ENCODE data around the gene RUSC2. TPM values are rescaled to one million over a fixed set of nuclear protein-coding genes. Genes with fewer than 3 reads are reported as not detected.

Gene RUSC2
- total RNA-seq, 1 donor, result 28.6 TPM

GRCh38 chr9:35481347-35481975, 8.4 kb upstream of the RUSC2 start:
- DNase-seq (ENCODE audit: insufficient read length, low spot score, missing footprints), result peak; percentile 90
- Histone ChIP-seq H3K27ac (ENCODE audit: low read depth, low read length) (peak overlapping the region; percentile 11), H3K27me3 (ENCODE audit: insufficient read depth, low read length) (no peaks in the 10 kb centered on the region), H3K36me3 (ENCODE audit: insufficient read depth, low read length) (no peaks in the 10 kb centered on the region), H2AFZ (ENCODE audit: low read length) (no peak overlapping the region), H3K9me3 (ENCODE audit: low read depth, low read length) (no peaks in the 10 kb centered on the region), H4K20me1 (ENCODE audit: insufficient read depth, low read length) (no peaks in the 10 kb centered on the region), H3K4me2 (ENCODE audit: insufficient read depth, low read length) (no peak overlapping the region), H3K4me3 (ENCODE audit: insufficient read depth, low read length) (no peak overlapping the region), H3K79me2 (ENCODE audit: insufficient read depth, low read length) (no peaks in the 10 kb centered on the region), H3K4me1 (ENCODE audit: insufficient read depth, low read length) (peaks cover 17% of the 10 kb centered on the region)
- TF ChIP-seq, protein P1, sequence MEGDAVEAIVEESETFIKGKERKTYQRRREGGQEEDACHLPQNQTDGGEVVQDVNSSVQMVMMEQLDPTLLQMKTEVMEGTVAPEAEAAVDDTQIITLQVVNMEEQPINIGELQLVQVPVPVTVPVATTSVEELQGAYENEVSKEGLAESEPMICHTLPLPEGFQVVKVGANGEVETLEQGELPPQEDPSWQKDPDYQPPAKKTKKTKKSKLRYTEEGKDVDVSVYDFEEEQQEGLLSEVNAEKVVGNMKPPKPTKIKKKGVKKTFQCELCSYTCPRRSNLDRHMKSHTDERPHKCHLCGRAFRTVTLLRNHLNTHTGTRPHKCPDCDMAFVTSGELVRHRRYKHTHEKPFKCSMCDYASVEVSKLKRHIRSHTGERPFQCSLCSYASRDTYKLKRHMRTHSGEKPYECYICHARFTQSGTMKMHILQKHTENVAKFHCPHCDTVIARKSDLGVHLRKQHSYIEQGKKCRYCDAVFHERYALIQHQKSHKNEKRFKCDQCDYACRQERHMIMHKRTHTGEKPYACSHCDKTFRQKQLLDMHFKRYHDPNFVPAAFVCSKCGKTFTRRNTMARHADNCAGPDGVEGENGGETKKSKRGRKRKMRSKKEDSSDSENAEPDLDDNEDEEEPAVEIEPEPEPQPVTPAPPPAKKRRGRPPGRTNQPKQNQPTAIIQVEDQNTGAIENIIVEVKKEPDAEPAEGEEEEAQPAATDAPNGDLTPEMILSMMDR (IDR thresholded peaks at IDR 0.05; ENCODE audit: extremely low read depth, low read depth, low read length), result peak; percentile 97

- Histone ChIP-seq H3K27me3 (ENCODE audit: insufficient read depth, low read length) (no peaks in the 10 kb centered on the region), H3K27ac (ENCODE audit: low read depth, low read length) (peak overlapping the region; percentile 26), H3K4me1 (ENCODE audit: insufficient read depth, low read length) (peaks cover 23% of the 10 kb centered on the region), H3K4me2 (ENCODE audit: insufficient read depth, low read length) (no peak overlapping the region), H3K79me2 (ENCODE audit: insufficient read depth, low read length) (no peaks in the 10 kb centered on the region), H3K9me3 (ENCODE audit: low read depth, low read length) (no peaks in the 10 kb centered on the region), H3K4me3 (ENCODE audit: insufficient read depth, low read length) (no peak overlapping the region), H2AFZ (ENCODE audit: low read length) (no peak overlapping the region), H3K36me3 (ENCODE audit: insufficient read depth, low read length) (no peaks in the 10 kb centered on the region), H4K20me1 (ENCODE audit: insufficient read depth, low read length) (no peaks in the 10 kb centered on the region)
- TF ChIP-seq, protein P1 (IDR thresholded peaks at IDR 0.05; ENCODE audit: extremely low read depth, low read depth, low read length), result no peak
- DNase-seq (ENCODE audit: insufficient read length, low spot score, missing footprints), result peak; percentile 68
Observed at GRCh38 chr9:35482071-35482470, 7.8 kb upstream of the RUSC2 start.

DNA sequence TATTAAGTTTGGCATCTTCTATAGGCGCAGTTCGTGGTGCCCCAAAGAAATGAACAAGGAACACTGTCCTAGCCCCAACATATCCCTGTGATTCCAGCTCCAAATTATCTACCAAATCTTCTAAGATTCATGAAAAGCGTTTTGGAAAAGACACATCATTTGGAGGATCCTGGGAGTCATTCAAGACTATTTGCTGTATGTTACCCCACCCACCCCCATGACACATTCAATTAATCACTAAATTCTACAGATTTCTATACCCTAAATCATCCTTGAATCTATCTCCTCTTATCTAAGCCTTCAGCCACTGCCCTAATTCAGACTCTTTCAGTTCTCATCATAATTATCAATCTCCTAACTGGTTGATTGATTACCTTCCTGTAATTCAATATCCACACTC, 5.5 kb upstream of the RUSC2 start:
- Histone ChIP-seq H2AFZ (ENCODE audit: low read length) (peak overlapping the region; percentile 37), H3K79me2 (ENCODE audit: insufficient read depth, low read length) (peaks cover 13% of the 10 kb centered on the region), H3K4me2 (ENCODE audit: insufficient read depth, low read length) (no peak overlapping the region), H3K9me3 (ENCODE audit: low read depth, low read length) (no peaks in the 10 kb centered on the region), H3K27me3 (ENCODE audit: insufficient read depth, low read length) (no peaks in the 10 kb centered on the region), H3K27ac (ENCODE audit: low read depth, low read length) (no peak overlapping the region), H4K20me1 (ENCODE audit: insufficient read depth, low read length) (no peaks in the 10 kb centered on the region), H3K36me3 (ENCODE audit: insufficient read depth, low read length) (no peaks in the 10 kb centered on the region), H3K4me3 (ENCODE audit: insufficient read depth, low read length) (no peak overlapping the region), H3K4me1 (ENCODE audit: insufficient read depth, low read length) (peaks cover 33% of the 10 kb centered on the region)
- TF ChIP-seq, protein P1 (IDR thresholded peaks at IDR 0.05; ENCODE audit: extremely low read depth, low read depth, low read length), result no peak
- DNase-seq (ENCODE audit: insufficient read length, low spot score, missing footprints), result peak; percentile 82

DNA sequence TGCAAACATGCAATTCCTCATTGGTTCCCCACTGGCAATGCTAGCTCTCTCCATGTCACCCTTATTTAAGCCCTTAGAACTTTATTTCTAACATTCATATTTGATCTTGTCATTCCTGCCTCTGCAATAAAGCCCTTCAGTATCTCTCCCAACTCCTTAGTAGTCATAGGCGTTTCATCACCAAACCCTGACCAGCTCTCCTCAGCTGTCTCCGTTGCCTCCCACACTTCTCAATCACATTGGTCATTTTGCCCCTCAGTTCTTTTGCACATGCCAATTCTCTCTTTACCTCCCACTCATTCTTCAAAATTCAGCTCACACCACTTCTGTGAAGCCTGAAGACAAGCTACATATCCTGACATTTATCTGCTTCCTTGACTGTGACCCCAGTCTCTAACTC, 2.8 kb upstream of the RUSC2 start:
- Histone ChIP-seq H3K79me2 (ENCODE audit: insufficient read depth, low read length) (peaks cover 36% of the 10 kb centered on the region), H4K20me1 (ENCODE audit: insufficient read depth, low read length) (peaks cover 4% of the 10 kb centered on the region), H2AFZ (ENCODE audit: low read length) (no peak overlapping the region), H3K9me3 (ENCODE audit: low read depth, low read length) (no peaks in the 10 kb centered on the region), H3K4me1 (ENCODE audit: insufficient read depth, low read length) (peaks cover 37% of the 10 kb centered on the region), H3K36me3 (ENCODE audit: insufficient read depth, low read length) (no peaks in the 10 kb centered on the region), H3K4me2 (ENCODE audit: insufficient read depth, low read length) (no peak overlapping the region), H3K27ac (ENCODE audit: low read depth, low read length) (peak overlapping the region; percentile 41), H3K27me3 (ENCODE audit: insufficient read depth, low read length) (no peaks in the 10 kb centered on the region), H3K4me3 (ENCODE audit: insufficient read depth, low read length) (no peak overlapping the region)
- TF ChIP-seq, protein P1 (IDR thresholded peaks at IDR 0.05; ENCODE audit: extremely low read depth, low read depth, low read length), result no peak
- DNase-seq (ENCODE audit: insufficient read length, low spot score, missing footprints), result peak; percentile 15
